ENCODE measurements around the gene RDM1. TPM values are rescaled to one million over a fixed set of nuclear protein-coding genes. Genes with fewer than 3 reads are reported as not detected.

Gene RDM1
- total and polyA plus RNA-seq, 2 experiments from 2014 or later = 3.9 to 8.8 TPM

DNA sequence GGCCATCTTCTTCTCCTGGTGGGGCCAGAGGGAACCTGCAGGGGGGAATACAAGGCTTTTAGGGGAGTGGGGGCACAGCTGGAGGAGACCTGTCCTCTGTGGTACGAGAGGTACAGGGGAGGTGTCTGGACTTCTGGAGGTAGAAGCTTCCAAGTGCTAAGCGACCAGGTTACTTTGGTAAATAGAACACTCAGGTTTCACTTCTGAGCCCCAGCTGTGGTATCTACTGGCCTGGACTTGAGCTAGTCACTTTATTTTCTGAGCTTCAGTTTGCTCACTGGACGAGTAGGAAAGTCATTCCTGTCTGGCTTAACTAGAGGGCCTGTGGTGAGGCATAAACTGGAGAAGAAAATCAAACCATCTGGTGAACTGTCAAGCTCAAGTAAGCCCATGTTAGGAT, 61.8 kb downstream of the RDM1 start, which contains the start of gene HEATR9:
TSS of gene HEATR9 (minus strand) at position 155 of the 400 bp plus-strand sequence. CDS start at position 6, 149 bp downstream.
- Histone ChIP-seq H3K27me3 (ENCODE audit: insufficient read depth) (no peaks in the 10 kb centered on the region), H3F3A (replicated peaks; ENCODE audit: low read depth) (no peaks in the 10 kb centered on the region), H3K4me3 (no peak within 1 kb of the TSS), H3K36me3 (ENCODE audit: insufficient read depth) (no peaks in the 10 kb centered on the region), H3K27ac (ENCODE audit: low read depth) (no peak within 1 kb of the TSS), H3K4me1 (ENCODE audit: insufficient read depth) (peaks cover 4% of the 10 kb centered on the region; the same call in 1 of the 2 replicates), H2AFZ (no peak within 1 kb of the TSS), H3K9me2 (ENCODE audit: insufficient read depth) (no peaks in the 10 kb centered on the region), H3K79me2 (replicated peaks; ENCODE audit: insufficient read depth) (no peaks in the 10 kb centered on the region), H4K20me1 (replicated peaks; ENCODE audit: insufficient read depth) (no peaks in the 10 kb centered on the region), H3K4me2 (no peak within 1 kb of the TSS)
- no peak for ATAC-seq
- peaks cover 8% of the 10 kb centered on the region for H3K4me1 Mint-ChIP-seq
- no peak within 1 kb of the TSS for H3K4me3 Mint-ChIP-seq
- H3K27ac Mint-ChIP-seq = no peak within 1 kb of the TSS
- peaks cover 4% of the 10 kb centered on the region for H3K27me3 Mint-ChIP-seq (ENCODE audit: insufficient read depth, low read depth, poor library complexity)
- TF ChIP-seq, protein P1, sequence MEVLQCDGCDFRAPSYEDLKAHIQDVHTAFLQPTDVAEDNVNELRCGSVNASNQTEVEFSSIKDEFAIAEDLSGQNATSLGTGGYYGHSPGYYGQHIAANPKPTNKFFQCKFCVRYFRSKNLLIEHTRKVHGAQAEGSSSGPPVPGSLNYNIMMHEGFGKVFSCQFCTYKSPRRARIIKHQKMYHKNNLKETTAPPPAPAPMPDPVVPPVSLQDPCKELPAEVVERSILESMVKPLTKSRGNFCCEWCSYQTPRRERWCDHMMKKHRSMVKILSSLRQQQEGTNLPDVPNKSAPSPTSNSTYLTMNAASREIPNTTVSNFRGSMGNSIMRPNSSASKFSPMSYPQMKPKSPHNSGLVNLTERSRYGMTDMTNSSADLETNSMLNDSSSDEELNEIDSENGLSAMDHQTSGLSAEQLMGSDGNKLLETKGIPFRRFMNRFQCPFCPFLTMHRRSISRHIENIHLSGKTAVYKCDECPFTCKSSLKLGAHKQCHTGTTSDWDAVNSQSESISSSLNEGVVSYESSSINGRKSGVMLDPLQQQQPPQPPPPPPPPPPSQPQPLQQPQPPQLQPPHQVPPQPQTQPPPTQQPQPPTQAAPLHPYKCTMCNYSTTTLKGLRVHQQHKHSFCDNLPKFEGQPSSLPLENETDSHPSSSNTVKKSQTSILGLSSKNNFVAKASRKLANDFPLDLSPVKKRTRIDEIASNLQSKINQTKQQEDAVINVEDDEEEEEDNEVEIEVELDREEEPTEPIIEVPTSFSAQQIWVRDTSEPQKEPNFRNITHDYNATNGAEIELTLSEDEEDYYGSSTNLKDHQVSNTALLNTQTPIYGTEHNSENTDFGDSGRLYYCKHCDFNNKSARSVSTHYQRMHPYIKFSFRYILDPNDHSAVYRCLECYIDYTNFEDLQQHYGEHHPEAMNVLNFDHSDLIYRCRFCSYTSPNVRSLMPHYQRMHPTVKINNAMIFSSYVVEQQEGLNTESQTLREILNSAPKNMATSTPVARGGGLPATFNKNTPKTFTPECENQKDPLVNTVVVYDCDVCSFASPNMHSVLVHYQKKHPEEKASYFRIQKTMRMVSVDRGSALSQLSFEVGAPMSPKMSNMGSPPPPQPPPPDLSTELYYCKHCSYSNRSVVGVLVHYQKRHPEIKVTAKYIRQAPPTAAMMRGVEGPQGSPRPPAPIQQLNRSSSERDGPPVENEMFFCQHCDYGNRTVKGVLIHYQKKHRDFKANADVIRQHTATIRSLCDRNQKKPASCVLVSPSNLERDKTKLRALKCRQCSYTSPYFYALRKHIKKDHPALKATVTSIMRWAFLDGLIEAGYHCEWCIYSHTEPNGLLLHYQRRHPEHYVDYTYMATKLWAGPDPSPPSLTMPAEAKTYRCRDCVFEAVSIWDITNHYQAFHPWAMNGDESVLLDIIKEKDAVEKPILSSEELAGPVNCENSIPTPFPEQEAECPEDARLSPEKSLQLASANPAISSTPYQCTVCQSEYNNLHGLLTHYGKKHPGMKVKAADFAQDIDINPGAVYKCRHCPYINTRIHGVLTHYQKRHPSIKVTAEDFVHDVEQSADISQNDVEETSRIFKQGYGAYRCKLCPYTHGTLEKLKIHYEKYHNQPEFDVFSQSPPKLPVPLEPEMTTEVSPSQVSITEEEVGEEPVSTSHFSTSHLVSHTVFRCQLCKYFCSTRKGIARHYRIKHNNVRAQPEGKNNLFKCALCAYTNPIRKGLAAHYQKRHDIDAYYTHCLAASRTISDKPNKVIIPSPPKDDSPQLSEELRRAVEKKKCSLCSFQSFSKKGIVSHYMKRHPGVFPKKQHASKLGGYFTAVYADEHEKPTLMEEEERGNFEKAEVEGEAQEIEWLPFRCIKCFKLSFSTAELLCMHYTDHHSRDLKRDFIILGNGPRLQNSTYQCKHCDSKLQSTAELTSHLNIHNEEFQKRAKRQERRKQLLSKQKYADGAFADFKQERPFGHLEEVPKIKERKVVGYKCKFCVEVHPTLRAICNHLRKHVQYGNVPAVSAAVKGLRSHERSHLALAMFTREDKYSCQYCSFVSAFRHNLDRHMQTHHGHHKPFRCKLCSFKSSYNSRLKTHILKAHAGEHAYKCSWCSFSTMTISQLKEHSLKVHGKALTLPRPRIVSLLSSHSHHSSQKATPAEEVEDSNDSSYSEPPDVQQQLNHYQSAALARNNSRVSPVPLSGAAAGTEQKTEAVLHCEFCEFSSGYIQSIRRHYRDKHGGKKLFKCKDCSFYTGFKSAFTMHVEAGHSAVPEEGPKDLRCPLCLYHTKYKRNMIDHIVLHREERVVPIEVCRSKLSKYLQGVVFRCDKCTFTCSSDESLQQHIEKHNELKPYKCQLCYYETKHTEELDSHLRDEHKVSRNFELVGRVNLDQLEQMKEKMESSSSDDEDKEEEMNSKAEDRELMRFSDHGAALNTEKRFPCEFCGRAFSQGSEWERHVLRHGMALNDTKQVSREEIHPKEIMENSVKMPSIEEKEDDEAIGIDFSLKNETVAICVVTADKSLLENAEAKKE (CRISPR knock-in tag; IDR thresholded peaks at IDR 0.05) = no peak
- TF ChIP-seq STAT1 (IDR thresholded peaks at IDR 0.05; ENCODE audit: unreplicated experiment) (no peak), JUNB (IDR thresholded peaks at IDR 0.05; ENCODE audit: unreplicated experiment) (no peak), POLR2AphosphoS5 (IDR thresholded peaks at IDR 0.05; ENCODE audit: low read depth) (no peak)
- TF ChIP-seq, protein P2, sequence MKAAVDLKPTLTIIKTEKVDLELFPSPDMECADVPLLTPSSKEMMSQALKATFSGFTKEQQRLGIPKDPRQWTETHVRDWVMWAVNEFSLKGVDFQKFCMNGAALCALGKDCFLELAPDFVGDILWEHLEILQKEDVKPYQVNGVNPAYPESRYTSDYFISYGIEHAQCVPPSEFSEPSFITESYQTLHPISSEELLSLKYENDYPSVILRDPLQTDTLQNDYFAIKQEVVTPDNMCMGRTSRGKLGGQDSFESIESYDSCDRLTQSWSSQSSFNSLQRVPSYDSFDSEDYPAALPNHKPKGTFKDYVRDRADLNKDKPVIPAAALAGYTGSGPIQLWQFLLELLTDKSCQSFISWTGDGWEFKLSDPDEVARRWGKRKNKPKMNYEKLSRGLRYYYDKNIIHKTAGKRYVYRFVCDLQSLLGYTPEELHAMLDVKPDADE (IDR thresholded peaks at IDR 0.05) = no peak
- TF ChIP-seq, protein P3, sequence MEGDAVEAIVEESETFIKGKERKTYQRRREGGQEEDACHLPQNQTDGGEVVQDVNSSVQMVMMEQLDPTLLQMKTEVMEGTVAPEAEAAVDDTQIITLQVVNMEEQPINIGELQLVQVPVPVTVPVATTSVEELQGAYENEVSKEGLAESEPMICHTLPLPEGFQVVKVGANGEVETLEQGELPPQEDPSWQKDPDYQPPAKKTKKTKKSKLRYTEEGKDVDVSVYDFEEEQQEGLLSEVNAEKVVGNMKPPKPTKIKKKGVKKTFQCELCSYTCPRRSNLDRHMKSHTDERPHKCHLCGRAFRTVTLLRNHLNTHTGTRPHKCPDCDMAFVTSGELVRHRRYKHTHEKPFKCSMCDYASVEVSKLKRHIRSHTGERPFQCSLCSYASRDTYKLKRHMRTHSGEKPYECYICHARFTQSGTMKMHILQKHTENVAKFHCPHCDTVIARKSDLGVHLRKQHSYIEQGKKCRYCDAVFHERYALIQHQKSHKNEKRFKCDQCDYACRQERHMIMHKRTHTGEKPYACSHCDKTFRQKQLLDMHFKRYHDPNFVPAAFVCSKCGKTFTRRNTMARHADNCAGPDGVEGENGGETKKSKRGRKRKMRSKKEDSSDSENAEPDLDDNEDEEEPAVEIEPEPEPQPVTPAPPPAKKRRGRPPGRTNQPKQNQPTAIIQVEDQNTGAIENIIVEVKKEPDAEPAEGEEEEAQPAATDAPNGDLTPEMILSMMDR (conservative IDR thresholded peaks at IDR 0.05; ENCODE audit: low read depth in 2 of 2) = no peak
- no peak for DNase-seq (ENCODE audit: low spot score)
- H3K9me3 Mint-ChIP-seq = no peaks in the 10 kb centered on the region
- no peaks in the 10 kb centered on the region for H3K36me3 Mint-ChIP-seq (ENCODE audit: low read depth)

Small RNA genes lying within 50 kb of the gene (small RNA-seq; reads per million reads assigned to genes)
- gene RF00100 (ENCODE audit: low replicate concordance) = 1,529 reads per million, percentile 100 among the genes with 10 or more reads in this experiment

Other genes with a start within 250 kb of the RDM1 start
- gene RASL10B, start 199.1 kb downstream of the RDM1 start, total RNA-seq (2014; rRNA removed; shearing (Covaris generic)) = 23.1 and 26.2 TPM in 2 replicates
- 6.2 and 7.1 TPM in 2 replicates for gene RASL10B, start 199.1 kb downstream of the RDM1 start, polyA plus RNA-seq (2016; fragmentation: Nextera tagmentation; extraction: Ambion mirVana)
- gene GAS2L2, start 177.5 kb downstream of the RDM1 start, total RNA-seq (2014; rRNA removed; shearing (Covaris generic)) = not detected in 2 replicates
- gene GAS2L2, start 177.5 kb downstream of the RDM1 start, polyA plus RNA-seq (2016; fragmentation: Nextera tagmentation; extraction: Ambion mirVana) = 0.06 TPM in 1 of 2 replicates, not detected in the other
- gene C17orf50, start 169.9 kb downstream of the RDM1 start, total RNA-seq (2014; rRNA removed; shearing (Covaris generic)) = 1.6 TPM in 1 of 2 replicates, not detected in the other
- 0.37 and 0.74 TPM in 2 replicates for gene C17orf50, start 169.9 kb downstream of the RDM1 start, polyA plus RNA-seq (2016; fragmentation: Nextera tagmentation; extraction: Ambion mirVana)
- gene MMP28, start 135.1 kb downstream of the RDM1 start, total RNA-seq (2014; rRNA removed; shearing (Covaris generic)) = not detected in 2 replicates
- not detected in 2 replicates for gene MMP28, start 135.1 kb downstream of the RDM1 start, polyA plus RNA-seq (2016; fragmentation: Nextera tagmentation; extraction: Ambion mirVana)
- 109 and 148 TPM in 2 replicates for gene TAF15, start 121.3 kb downstream of the RDM1 start, total RNA-seq (2014; rRNA removed; shearing (Covaris generic))
- 28.2 and 33.8 TPM in 2 replicates for gene TAF15, start 121.3 kb downstream of the RDM1 start, polyA plus RNA-seq (2016; fragmentation: Nextera tagmentation; extraction: Ambion mirVana)
- gene HEATR9, start 61.9 kb downstream of the RDM1 start, total RNA-seq (2014; rRNA removed; shearing (Covaris generic)) = not detected in 2 replicates
- not detected in 2 replicates for gene HEATR9, start 61.9 kb downstream of the RDM1 start, polyA plus RNA-seq (2016; fragmentation: Nextera tagmentation; extraction: Ambion mirVana)
- not detected in 2 replicates for gene CCL5, start 50.4 kb downstream of the RDM1 start, total RNA-seq (2014; rRNA removed; shearing (Covaris generic))
- not detected in 2 replicates for gene CCL5, start 50.4 kb downstream of the RDM1 start, polyA plus RNA-seq (2016; fragmentation: Nextera tagmentation; extraction: Ambion mirVana)
- not detected in 2 replicates for gene LYZL6, start 12.9 kb upstream of the RDM1 start, total RNA-seq (2014; rRNA removed; shearing (Covaris generic))
- gene LYZL6, start 12.9 kb upstream of the RDM1 start, polyA plus RNA-seq (2016; fragmentation: Nextera tagmentation; extraction: Ambion mirVana) = not detected in 2 replicates
- not detected in 2 replicates for gene CCL16, start 50.7 kb upstream of the RDM1 start, total RNA-seq (2014; rRNA removed; shearing (Covaris generic))
- not detected in 2 replicates for gene CCL16, start 50.7 kb upstream of the RDM1 start, polyA plus RNA-seq (2016; fragmentation: Nextera tagmentation; extraction: Ambion mirVana)
- gene CCL14, start 56.0 kb upstream of the RDM1 start, total RNA-seq (2014; rRNA removed; shearing (Covaris generic)) = not detected in 2 replicates
- not detected in 2 replicates for gene CCL14, start 56.0 kb upstream of the RDM1 start, polyA plus RNA-seq (2016; fragmentation: Nextera tagmentation; extraction: Ambion mirVana)
- gene CCL15, start 70.8 kb upstream of the RDM1 start, total RNA-seq (2014; rRNA removed; shearing (Covaris generic)) = not detected in 2 replicates
- not detected in 2 replicates for gene CCL15, start 70.8 kb upstream of the RDM1 start, polyA plus RNA-seq (2016; fragmentation: Nextera tagmentation; extraction: Ambion mirVana)
- gene CCL23, start 87.2 kb upstream of the RDM1 start, total RNA-seq (2014; rRNA removed; shearing (Covaris generic)) = not detected in 2 replicates
- not detected in 2 replicates for gene CCL23, start 87.2 kb upstream of the RDM1 start, polyA plus RNA-seq (2016; fragmentation: Nextera tagmentation; extraction: Ambion mirVana)
- not detected in 2 replicates for gene CCL18, start 133.5 kb upstream of the RDM1 start, total RNA-seq (2014; rRNA removed; shearing (Covaris generic))
- gene CCL18, start 133.5 kb upstream of the RDM1 start, polyA plus RNA-seq (2016; fragmentation: Nextera tagmentation; extraction: Ambion mirVana) = not detected in 2 replicates
- not detected in 2 replicates for gene CCL3, start 159.4 kb upstream of the RDM1 start, total RNA-seq (2014; rRNA removed; shearing (Covaris generic))
- 0.40 TPM in 1 of 2 replicates, not detected in the other for gene CCL3, start 159.4 kb upstream of the RDM1 start, polyA plus RNA-seq (2016; fragmentation: Nextera tagmentation; extraction: Ambion mirVana)
- not detected in 2 replicates for gene CCL4, start 173.1 kb upstream of the RDM1 start, total RNA-seq (2014; rRNA removed; shearing (Covaris generic))
- not detected in 2 replicates for gene CCL4, start 173.1 kb upstream of the RDM1 start, polyA plus RNA-seq (2016; fragmentation: Nextera tagmentation; extraction: Ambion mirVana)
- 0.54 and 1.3 TPM in 2 replicates for gene TBC1D3B, start 245.9 kb upstream of the RDM1 start, total RNA-seq (2014; rRNA removed; shearing (Covaris generic))
- 0.80 and 0.95 TPM in 2 replicates for gene TBC1D3B, start 245.9 kb upstream of the RDM1 start, polyA plus RNA-seq (2016; fragmentation: Nextera tagmentation; extraction: Ambion mirVana)